ENCODE results near the gene ZNF407. TPM values are rescaled to one million over a fixed set of nuclear protein-coding genes. Genes with fewer than 3 reads are reported as not detected.
A peak's percentile ranks its signal among the peaks of the same experiment; 100 is the strongest.

The ZNF407 gene
- total RNA-seq, 2 donors from 2014 or later, result 16.5 to 22.1 TPM

GRCh38 chr18:74916773-74917393, 319.2 kb downstream of the ZNF407 start:
- Mint-ChIP-seq H3K27ac (no peak overlapping the region), H3K36me3 (no peaks in the 10 kb centered on the region), H3K9me3 (no peaks in the 10 kb centered on the region)
- DNase-seq (ENCODE audit: low spot score in 2 of 2) (no peak), ATAC-seq (no peak)

DNA sequence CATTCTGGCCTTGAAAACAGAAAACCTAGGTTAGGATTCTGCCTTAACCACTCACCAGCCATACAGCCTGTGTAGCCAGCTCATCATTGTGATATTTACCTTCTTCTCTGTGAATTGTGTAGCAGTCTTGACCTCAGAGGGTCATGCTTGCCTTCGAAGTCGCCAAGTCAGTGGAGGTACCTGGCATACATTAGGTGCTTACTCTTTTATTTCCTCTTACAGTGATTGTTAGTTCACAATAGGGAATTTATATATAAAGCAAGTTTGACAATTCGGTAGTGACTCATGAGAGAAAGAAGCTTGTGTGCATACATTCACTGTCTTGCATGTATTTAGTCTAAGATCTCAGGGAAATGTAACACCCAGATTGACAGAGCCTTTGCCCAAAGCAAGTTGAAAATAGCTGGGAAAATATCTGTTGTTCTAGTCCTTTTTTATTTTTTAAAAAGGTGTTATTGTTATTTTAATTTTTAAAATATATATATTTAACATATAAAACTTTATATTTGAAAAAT, 320.7 kb downstream of the ZNF407 start:
- Mint-ChIP-seq H3K9me3 (no peaks in the 10 kb centered on the region), H3K27ac (no peak overlapping the region), H3K36me3 (no peaks in the 10 kb centered on the region)
- DNase-seq (ENCODE audit: low spot score in 2 of 2) (no peak), ATAC-seq (no peak)

DNA sequence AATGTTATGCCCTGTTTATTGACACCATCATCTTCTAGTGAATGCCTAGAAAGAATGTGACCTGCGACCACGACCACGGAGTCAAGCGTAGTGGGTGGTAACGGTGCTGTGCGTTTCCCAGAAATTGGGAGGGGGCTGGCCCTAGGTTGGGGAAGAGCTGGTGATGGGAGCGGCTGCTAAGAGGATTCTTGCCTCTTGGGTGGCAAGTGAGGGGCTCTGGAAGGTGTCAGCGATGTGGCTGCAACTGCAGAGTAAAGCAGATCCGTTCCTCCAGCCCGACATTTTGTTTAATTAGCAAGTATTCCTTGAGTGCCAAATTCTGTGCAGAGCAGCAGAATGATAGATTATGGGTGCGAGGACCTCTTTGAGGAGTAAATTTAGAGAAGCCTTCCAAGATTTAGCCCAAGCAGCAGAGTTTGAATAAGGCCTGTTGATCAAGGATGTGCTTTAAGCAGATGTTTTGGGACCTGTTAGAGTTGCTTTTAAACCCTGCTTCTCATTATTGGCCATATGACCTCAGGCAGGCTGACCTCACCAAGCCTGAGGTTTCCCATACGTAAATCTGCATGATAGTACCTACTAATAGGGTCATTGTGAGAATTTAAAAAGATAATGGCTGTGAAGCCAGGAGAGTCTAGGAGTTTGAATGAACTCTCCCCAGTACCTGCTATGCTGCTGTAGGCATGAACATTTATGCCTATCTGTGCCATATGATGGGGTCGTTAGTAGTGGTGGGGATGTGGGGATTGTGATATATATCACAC, 323.6 kb downstream of the ZNF407 start:
- H3K36me3 Mint-ChIP-seq, result no peaks in the 10 kb centered on the region
- DNase-seq (ENCODE audit: low spot score in 2 of 2), result no peak
- no peak for ATAC-seq
- H3K9me3 Mint-ChIP-seq, result no peaks in the 10 kb centered on the region
- H3K27ac Mint-ChIP-seq, result peak overlapping the region in 1 of 2 donors; percentile 50

DNA sequence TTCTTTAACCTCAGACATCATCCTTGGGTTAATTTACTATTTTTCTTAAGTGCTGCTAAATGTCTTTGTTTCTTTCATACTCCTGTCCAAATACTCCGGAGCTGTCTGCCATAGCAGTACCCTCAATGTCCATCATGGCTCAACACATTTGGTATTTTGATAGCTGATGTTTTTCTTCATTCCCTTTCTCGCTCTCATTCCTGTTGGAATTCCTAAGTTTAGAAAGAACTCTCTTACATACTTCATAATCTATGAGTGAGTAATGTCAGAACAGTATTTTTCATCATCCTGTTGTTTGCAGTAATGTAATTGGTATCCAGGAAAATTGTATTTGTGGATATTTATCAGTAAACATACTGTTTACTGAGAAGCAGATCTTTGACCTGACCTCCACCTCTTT, 328.4 kb downstream of the ZNF407 start:
- Mint-ChIP-seq H3K36me3 (peaks cover 0 to 4% of the 10 kb centered on the region in 2 donors), H3K27ac (peak overlapping the region in 1 of 2 donors; percentile 81), H3K9me3 (no peaks in the 10 kb centered on the region)
- ATAC-seq (no peak), DNase-seq (ENCODE audit: low spot score in 2 of 2) (no peak)

DNA sequence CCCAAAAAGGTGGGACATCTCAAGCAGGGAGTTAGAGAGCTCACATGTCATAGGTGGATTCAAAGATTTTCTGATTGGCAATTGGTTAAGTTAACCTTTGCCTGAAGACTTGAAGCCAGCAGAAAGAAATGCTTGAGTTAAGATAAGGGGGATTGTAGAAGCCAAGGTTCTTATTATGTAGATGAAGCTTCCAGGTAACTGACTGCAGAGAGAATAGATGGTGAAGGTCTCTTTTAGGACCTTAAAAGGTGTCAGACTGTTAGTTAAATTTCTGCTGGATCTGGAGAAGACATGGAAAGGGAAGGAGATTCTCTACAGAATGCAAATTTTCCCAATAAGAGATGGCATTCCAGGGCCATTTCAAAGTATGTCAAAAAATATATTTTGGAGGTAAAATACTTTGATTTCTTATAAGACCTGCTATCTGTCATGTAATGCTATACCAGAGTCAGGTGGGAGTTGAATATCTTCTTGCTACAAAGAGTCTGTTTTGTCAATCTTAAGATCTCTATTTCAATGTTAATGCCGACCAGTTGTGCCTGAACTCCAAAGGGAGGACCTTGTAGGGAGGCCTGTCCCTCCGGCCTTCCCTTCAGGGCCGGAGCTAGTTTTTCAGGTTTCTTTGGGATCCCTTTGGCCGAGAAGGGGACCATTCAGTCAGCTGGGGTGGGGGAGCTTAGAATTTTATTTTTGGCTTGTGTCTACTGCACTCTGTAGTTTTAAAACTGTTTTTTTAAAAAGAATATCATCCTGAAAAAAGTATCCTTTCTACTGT, 330.7 kb downstream of the ZNF407 start:
- H3K27ac Mint-ChIP-seq, result no peak overlapping the region
- DNase-seq (ENCODE audit: low spot score in 2 of 2), result no peak
- H3K36me3 Mint-ChIP-seq, result peaks cover 0 to 4% of the 10 kb centered on the region in 2 donors
- no peaks in the 10 kb centered on the region for H3K9me3 Mint-ChIP-seq
- ATAC-seq, result no peak

GRCh38 chr18:74929110-74929509, 331.4 kb downstream of the ZNF407 start:
- Mint-ChIP-seq H3K36me3 (peaks cover 0 to 4% of the 10 kb centered on the region in 2 donors), H3K9me3 (no peaks in the 10 kb centered on the region), H3K27ac (no peak overlapping the region)
- no peak for DNase-seq (ENCODE audit: low spot score in 2 of 2)
- ATAC-seq, result no peak

- no peak for DNase-seq (ENCODE audit: low spot score in 2 of 2)
- Mint-ChIP-seq H3K27ac (peak overlapping the region in 1 of 2 donors; percentile 25), H3K9me3 (no peaks in the 10 kb centered on the region), H3K36me3 (peaks cover 0 to 4% of the 10 kb centered on the region in 2 donors)
- ATAC-seq, result no peak
Observed at GRCh38 chr18:74930616-74931015, 332.9 kb downstream of the ZNF407 start.

- Mint-ChIP-seq H3K27ac (no peak overlapping the region), H3K9me3 (no peaks in the 10 kb centered on the region), H3K36me3 (peaks cover 0 to 4% of the 10 kb centered on the region in 2 donors)
- DNase-seq (ENCODE audit: low spot score in 2 of 2) (no peak), ATAC-seq (no peak)
Observed at GRCh38 chr18:74933930-74934329, 336.3 kb downstream of the ZNF407 start.

GRCh38 chr18:74935434-74935833, 337.8 kb downstream of the ZNF407 start:
- no peak overlapping the region for H3K27ac Mint-ChIP-seq
- DNase-seq (ENCODE audit: low spot score in 2 of 2) (no peak), ATAC-seq (no peak)
- H3K36me3 Mint-ChIP-seq, result peaks cover 0 to 4% of the 10 kb centered on the region in 2 donors
- no peaks in the 10 kb centered on the region for H3K9me3 Mint-ChIP-seq

DNA sequence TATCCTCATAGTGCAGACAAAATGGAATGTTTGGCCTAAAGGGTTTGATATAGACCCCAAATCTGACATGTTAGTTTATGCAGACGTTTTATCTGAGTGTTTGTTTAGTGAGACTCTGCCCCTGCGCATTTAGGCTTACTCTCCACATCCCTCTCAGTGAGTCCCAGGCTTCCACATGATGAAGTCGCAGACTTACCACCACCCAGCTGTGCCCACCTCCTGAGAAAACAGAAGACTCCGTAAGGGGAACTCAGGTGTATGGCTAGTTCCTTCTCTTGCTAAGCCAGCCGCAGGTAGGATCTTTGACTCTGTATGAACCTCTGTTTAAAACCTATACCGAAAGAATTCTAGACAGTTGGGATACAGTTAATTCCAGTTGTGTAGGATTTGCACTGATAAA, 338.7 kb downstream of the ZNF407 start:
- Mint-ChIP-seq H3K36me3 (no peaks in the 10 kb centered on the region), H3K27ac (no peak overlapping the region), H3K9me3 (no peaks in the 10 kb centered on the region)
- DNase-seq (ENCODE audit: low spot score in 2 of 2), result no peak
- no peak for ATAC-seq

DNA sequence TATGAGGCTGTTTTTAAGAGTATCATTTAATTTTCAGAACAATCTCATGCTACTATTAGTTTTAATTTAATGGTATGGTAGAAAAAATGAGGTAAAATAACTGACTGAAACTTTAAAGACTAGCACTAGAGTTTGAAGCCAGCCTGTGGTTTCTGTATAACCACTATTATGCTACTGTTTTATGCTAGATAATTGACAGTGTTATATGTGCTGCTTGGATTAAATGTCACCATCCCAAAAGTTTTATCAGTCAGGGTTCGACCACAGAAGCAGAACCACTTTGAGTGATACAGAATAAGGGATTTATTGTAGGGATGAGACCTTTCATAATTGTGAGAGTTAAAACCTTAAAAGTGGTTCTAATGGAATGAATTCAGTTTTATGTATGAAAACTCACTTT, 339.6 kb downstream of the ZNF407 start:
- Mint-ChIP-seq H3K27ac (no peak overlapping the region), H3K36me3 (no peaks in the 10 kb centered on the region), H3K9me3 (no peaks in the 10 kb centered on the region)
- ATAC-seq, result no peak
- no peak for DNase-seq (ENCODE audit: low spot score in 2 of 2)

- DNase-seq (ENCODE audit: low spot score in 2 of 2) (no peak), ATAC-seq (no peak)
- no peaks in the 10 kb centered on the region for H3K9me3 Mint-ChIP-seq
- no peak overlapping the region for H3K27ac Mint-ChIP-seq
- no peaks in the 10 kb centered on the region for H3K36me3 Mint-ChIP-seq
Observed at GRCh38 chr18:74940856-74941255, 343.2 kb downstream of the ZNF407 start.

DNA sequence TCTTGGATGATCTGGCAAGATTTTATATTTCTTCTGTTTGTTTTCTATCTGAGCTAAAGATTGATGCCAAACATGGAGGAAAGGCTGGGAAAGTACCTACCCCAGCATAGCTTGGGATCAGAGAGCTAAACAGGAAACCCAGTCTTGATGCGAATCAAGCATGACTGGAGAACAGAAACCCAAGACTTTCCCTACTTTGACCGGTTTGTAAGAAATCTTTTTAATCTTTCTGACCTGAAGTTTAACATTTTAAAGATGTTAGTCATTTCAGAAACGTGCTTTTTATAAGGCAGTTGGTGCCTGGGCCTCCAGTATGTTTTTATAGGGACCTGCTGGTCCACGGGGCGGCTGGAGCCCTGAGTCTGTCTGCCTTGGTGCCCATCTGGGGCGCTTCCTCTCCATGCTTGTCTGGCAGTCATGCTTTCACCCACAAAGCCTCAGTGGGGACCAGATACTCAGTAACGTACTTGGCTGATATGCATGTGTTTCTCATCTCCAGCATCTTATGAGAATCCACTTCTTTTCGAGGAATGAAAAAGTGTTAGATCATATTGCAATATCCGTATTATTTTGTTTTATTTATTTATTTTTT, 344.7 kb downstream of the ZNF407 start:
- H3K9me3 Mint-ChIP-seq, result no peaks in the 10 kb centered on the region
- peak; percentile 77 to 84 for ATAC-seq
- DNase-seq (ENCODE audit: low spot score in 2 of 2), result peak in 1 of 2 donors; percentile 27
- H3K36me3 Mint-ChIP-seq, result no peaks in the 10 kb centered on the region
- H3K27ac Mint-ChIP-seq, result no peak overlapping the region

DNA sequence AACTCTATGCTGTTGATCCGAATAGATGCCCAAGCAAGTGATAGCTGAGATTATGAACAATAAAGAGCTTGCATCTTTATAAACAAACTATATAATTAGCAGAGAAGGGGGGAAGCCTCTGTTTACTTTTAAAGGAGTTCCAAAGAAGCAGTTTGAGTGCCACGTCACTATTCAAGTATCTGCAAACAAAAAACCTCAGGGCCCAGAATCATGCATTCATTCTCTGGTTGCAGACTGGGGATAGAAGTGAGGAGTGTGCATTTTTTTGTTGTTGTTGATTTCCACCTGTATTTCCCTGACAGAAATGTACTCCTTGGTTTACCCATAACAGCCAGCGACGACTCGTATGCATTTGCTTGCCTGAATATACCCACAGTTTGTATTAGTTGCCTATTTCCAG, 347.0 kb downstream of the ZNF407 start:
- ATAC-seq, result no peak
- H3K27ac Mint-ChIP-seq, result peak overlapping the region in 1 of 2 donors; percentile 14
- no peak for DNase-seq (ENCODE audit: low spot score in 2 of 2)
- H3K36me3 Mint-ChIP-seq, result no peaks in the 10 kb centered on the region
- no peaks in the 10 kb centered on the region for H3K9me3 Mint-ChIP-seq

DNA sequence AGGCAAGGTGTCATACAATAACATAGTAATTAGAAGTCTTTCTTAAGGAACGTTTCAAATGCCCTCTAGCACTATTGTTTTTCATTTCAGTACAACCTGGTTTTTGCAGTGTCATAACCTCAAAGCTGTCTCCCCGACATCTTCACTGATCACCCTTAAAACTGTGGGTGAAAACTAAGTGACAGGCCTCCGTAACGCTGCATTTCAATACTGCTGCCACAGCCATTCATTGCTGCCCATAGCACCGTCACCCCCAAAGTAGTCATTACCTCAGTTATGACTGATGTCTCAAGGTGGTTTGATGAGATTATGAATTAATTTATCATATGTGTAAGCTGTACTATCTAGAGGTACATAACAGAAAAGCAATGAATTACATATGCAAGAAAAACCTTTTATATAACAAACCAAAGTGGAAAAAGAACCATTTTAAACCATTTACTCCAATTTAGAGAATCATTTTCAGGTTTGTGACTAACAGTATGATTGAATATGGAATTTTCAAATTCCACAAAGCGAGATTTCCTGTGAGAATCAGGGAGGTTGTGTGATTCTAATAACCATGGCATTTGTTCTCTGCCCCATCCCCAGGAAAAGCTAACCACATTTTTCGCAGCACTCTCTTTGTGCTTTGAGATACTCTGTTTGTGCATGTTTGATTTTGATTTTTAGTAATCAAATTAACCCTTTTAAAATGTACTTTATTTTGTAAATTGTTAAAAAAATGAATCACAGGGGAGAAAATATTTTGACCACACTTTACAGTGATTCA, 348.3 kb downstream of the ZNF407 start:
- ATAC-seq, result no peak
- DNase-seq (ENCODE audit: low spot score in 2 of 2), result no peak
- H3K9me3 Mint-ChIP-seq, result no peaks in the 10 kb centered on the region
- no peak overlapping the region for H3K27ac Mint-ChIP-seq
- H3K36me3 Mint-ChIP-seq, result no peaks in the 10 kb centered on the region

- no peaks in the 10 kb centered on the region for H3K9me3 Mint-ChIP-seq
- ATAC-seq (no peak), DNase-seq (ENCODE audit: low spot score in 2 of 2) (no peak)
- H3K36me3 Mint-ChIP-seq, result no peaks in the 10 kb centered on the region
- no peak overlapping the region for H3K27ac Mint-ChIP-seq
Observed at GRCh38 chr18:74946646-74947375, 349.1 kb downstream of the ZNF407 start.

Measured in activated naive CD4-positive, alpha-beta T cell treated with anti-CD3 and anti-CD28 coated beads, Interleukin-2, amount 50 U/mL, for 72 hours (primary cell).